Measurements from ENCODE around the gene SUPT4H1.

The SUPT4H1 gene

GRCh38 chr17:58316260-58316960 is 35.6 kb downstream of the SUPT4H1 start:
- DNase-seq, result no peak

- DNase-seq, result no peak
Measured at GRCh38 chr17:58315750-58316149, 36.3 kb downstream of the SUPT4H1 start.

GRCh38 chr17:58315281-58315711 is 36.7 kb downstream of the SUPT4H1 start:
- no peak for DNase-seq

GRCh38 chr17:58314706-58315015 is 37.3 kb downstream of the SUPT4H1 start:
- DNase-seq, result no peak

- no peak for DNase-seq
Measured at GRCh38 chr17:58313815-58314705, 37.9 kb downstream of the SUPT4H1 start.

DNA sequence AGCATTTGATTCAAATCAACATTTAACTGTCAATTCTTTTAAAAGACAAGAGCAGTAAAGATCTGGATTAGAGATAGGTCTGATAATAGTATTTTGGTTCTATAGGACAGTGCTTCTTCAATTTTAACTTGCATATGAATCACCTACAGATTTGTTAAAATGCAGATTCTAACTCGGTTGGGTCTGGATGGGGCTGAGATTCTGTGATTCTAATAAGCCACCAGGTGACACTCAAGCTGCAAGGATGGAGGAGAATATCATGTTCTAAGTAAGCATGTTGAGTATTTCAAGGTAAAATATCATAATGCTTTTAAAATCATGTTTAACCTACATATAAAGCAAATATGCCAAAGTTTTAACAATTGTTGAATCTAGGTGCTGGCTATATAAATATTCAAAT is 39.2 kb downstream of the SUPT4H1 start:
- DNase-seq, result no peak

DNA sequence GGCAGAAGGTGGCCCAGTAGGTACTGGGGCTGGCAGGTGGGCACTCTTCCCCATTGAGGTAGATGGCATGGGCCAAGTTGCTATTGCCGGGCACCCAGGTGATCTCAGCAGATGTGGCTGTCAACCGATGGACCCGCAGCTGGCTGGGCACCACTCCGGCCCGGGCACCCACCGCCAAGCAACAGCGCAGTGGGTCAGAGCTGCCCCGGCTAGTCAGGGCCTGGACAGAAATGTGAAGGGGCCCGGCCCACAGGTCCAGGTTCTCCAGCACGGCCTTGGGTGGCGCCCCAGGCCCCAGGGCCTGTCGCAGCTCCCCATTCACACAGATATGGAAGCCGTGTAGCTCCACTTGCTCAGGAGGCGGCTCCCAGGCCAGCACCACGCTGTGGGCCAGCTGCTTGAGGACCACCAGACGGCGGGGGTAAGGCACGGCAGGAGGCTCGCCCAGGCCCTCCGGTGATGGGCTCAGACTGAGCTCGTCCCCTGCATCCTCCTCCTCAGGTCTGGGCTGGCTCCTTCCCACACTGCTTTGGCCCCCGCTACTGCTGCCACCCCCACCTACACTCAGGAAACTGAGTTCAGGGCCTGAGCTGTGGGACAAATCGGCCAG is 39.9 kb downstream of the SUPT4H1 start:
- DNase-seq, result no peak

DNA sequence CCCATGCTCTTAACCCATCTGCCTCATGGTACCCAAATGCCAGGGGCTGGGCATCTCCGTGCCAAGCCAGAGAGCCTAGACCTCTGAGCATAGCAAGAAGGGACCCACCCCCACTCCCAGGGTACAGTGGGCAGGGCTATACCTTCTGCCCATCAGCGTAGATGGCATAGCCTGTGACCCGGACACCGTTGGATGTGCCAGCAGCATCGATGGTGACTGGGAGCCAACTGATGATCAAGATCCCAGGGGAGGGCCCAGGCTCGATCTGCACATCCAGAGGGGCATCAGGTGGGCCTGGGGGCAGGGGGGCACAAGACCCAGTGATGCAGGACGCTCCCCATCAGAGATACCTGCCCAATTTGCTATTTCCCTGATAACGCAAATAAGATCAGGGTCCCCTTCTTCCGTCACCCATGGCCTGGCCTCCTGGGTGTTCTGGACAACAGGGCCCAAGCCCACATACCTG is 40.5 kb downstream of the SUPT4H1 start:
- DNase-seq, result no peak

- no peak for DNase-seq
Measured at GRCh38 chr17:58310511-58311428, 41.2 kb downstream of the SUPT4H1 start.

- no peak for DNase-seq
Measured at GRCh38 chr17:58309918-58310259, 42.1 kb downstream of the SUPT4H1 start.

- no peak for DNase-seq
Measured at GRCh38 chr17:58308985-58309917, 42.8 kb downstream of the SUPT4H1 start.

DNA sequence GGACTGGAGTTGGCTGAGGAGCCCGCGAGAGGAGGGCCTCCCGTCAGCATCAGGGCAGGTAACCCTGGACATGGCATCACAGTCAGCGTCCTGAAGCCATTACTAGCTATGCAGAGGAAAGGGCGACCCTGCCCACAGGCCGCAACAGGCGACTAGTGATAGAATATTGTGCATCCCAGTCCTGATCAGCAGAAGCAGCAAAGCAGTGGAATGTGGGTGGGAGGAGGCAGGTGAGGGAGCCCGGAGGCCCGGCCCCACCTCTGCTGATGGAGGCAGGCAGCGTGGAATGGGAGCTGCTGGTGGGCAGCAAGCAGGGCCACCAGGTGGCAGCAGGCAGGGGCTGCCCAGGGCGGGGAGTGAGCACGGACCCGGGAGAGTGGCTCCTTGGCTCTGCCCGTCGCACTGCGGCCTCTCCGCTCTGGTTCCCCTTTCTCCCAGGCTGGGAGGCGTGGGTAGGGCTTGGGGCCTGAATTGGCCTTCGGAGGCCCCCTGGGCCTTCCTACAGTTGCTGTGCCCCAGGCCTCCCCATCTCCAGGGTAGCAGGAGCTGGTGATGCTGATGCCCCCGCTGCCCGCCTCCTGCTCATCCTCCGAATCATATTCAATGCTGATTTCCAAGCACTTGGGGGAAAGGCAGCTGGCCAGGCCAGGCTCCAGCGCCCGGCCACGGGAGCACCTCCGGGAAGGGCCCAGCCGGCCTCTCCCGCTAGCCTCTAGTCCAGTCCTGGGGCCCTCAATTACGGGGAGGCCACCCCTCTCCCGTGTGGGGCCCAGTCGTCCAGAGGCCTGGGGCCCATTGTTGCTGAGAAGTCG is 43.6 kb downstream of the SUPT4H1 start:
- DNase-seq, result no peak

- no peak for DNase-seq
Measured at GRCh38 chr17:58307468-58308172, 44.4 kb downstream of the SUPT4H1 start.

DNA sequence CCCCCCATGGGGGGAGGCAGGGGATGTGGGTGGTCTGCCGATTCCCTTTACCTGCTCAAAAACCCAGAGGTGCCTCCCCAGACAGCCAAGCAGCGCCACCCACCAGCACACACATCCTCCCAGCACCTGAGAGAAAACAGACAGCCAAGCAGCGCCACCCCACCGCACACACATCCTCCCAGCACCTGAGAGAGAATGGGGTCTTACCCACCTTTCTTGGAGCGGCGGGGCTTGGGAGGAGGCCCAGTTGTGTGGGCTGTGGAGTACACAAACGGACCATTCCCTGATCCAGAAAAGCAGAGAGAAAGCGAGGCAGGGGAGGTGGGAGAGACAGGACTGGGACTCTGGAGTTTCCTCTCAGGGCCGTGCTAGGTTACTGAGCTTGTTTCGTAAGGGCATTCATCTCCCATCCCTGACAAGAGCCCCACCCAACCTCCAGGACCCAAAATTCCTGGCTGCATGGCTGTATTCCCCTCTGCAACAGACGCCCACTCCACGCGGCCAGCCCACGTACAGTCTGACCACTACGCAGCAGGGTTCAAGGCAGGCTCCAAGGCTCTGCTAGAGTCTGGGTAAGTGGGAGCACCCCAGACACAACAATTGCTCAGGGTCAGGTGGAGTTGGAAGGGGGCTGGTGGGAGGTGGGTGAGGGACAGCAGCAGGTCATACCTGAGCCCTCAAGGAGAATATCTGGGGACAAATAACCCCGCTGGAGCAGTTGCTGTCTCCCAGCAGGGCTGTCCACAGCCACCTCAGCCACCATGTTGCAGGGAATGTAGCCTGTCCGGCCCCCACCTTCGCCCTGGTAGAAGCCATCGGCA is 45.7 kb downstream of the SUPT4H1 start:
- no peak for DNase-seq

DNA sequence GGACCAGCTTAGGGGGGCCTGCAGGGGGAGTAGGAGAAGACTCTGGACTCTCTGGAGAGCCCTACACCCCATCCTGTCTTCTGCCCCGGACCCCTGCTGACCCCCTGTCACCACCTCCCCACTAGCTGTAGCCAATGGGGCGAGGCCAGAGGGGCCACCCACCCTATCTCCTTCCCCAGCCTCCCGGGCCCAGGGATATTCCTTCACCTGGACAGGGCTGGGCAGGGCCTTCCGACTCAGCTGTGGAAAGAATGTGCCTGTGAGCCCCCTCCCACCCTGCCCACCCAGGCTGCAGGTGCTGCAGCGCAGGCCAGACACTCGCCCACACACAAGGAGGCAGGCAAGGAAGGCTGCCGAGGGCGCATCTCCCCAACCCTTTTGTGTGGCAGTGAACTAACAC is 46.4 kb downstream of the SUPT4H1 start:
- DNase-seq, result no peak

DNA sequence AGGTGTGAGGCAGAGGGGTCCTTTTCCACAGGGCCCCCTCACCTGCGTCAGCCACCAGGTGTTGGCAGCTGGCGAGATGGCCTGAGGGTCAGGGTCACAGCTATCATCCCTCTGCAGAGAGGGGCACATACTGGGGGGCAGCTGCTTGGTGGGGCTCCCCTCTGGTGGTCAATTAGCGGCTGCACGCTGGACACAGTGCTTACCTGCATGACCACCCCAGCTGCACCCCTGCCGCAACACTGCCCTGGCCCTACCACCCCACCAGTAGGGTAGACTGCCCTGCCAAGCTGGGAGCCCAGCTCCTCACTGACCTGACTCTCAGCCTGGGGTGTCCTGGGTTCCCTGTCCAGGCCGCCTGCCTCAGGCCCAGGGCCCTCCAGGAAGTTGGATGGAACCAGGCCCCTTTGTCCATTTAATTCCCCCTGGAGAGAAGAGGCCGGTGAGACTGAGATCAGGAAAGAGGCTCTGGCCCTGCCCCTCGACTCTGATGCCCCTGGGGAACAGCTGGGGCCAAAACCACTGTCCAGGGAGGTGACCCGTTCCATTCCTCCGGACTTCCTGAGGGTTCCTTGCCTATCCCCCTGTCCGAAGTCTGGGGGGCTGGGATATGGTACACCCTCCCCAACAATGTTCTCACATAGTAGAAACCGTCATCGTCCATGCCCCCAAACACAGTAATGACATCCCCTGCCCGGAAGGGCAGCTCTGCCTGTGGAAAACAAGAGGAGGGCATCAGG is 47.1 kb downstream of the SUPT4H1 start:
- no peak for DNase-seq

- peak in 1 of 2 experiments; percentile 38 for DNase-seq
Measured at GRCh38 chr17:58303971-58304749, 47.8 kb downstream of the SUPT4H1 start.

Data from NCI-H446 (cell line).